T-cell (primary cell): ENCODE measurements around the gene IFNAR1. TPM values are rescaled to one million over a fixed set of nuclear protein-coding genes. Genes with fewer than 3 reads are reported as not detected.

ENCODE experiments used
- ATAC-seq, 4 experiments: fragments of 200-7000 bp in 3 of 4; fragments of 150-1000 bp in 1 of 4; cut with Tn5 transposase; replicated peaks in 1 of 4; 1 replicate in 3 of 4; 2 replicates in 1 of 4; pipeline ENCODE4 v1.10.0; 2021; ENCODE audit warnings: moderate library complexity in 3 of 4, mild to moderate bottlenecking in 2 of 4, moderate number of reproducible peaks in 1 of 4
- CTCF ChIA-PET, 2 donors: fragments of 300-600 bp; sonication (Branson Sonifier 250); formaldehyde crosslinking; loops; one replicate each; lab custom pipeline; 2022; ENCODE audit warnings: antibody characterized with exemption in 2 of 2; lab: Charles Lee
- POLR2A ChIA-PET, 2 donors: fragments of 300-600 bp; sonication (Branson Sonifier 250); formaldehyde crosslinking; loops; one replicate each; lab custom pipeline; 2022; ENCODE audit warnings: antibody characterized with exemption in 2 of 2; lab: Charles Lee
- DNase-seq, 35 experiments: peaks; one replicate each; pipeline versions ENCODE4 v3.0.0 to v3.0.0-alpha.2; 2013 to 2023
- H3K27ac ChIP-seq: one replicate; pipeline ENCODE4 v1.5.1; 2013; ENCODE audit warnings: low read length
- H3K27me3 ChIP-seq, 2 experiments: replicated peaks in 1 of 2; 1 replicate in 1 of 2; 2 replicates in 1 of 2; pipeline versions ENCODE4 v1.6.1 to v1.7.0; 2013; ENCODE audit warnings: low read length in 1 of 2, mixed read lengths in 1 of 2; ENCODE audit not compliant: control insufficient read depth in 2 of 2, insufficient read depth in 2 of 2; ENCODE audit errors: extremely low read depth in 1 of 2
- H3K36me3 ChIP-seq, 2 donors: 1 replicate in 1 of 2; 2 replicates in 1 of 2; pipeline versions ENCODE4 v1.6.1 to v1.7.0; 2013; ENCODE audit warnings: low read length in 1 of 2; ENCODE audit not compliant: control insufficient read depth in 2 of 2, insufficient read depth in 1 of 2; ENCODE audit errors: extremely low read depth in 1 of 2
- H3K4me1 ChIP-seq, 2 experiments: 1 replicate in 1 of 2; 2 replicates in 1 of 2; pipeline versions ENCODE4 v1.6.1 to v1.7.0; 2013; ENCODE audit warnings: low read length in 2 of 2, mixed read lengths in 1 of 2; ENCODE audit not compliant: insufficient read depth in 2 of 2, control insufficient read depth in 1 of 2; ENCODE audit errors: extremely low read depth in 1 of 2
- H3K4me3 ChIP-seq, 2 donors: 1 replicate in 1 of 2; 2 replicates in 1 of 2; pipeline versions ENCODE4 v1.5.1 to v1.7.0; 2013; ENCODE audit warnings: mild to moderate bottlenecking in 2 of 2, low read length in 1 of 2, moderate library complexity in 1 of 2; ENCODE audit not compliant: control insufficient read depth in 1 of 2; ENCODE audit errors: extremely low read depth in 1 of 2
- H3K9me3 ChIP-seq: 2 replicates; pipeline ENCODE4 v1.7.0; 2013
- H3K27ac Mint-ChIP-seq, 2 donors: one replicate each; pipeline ENCODE4 v1.8.0; 2020 to 2021; ENCODE audit warnings: mild to moderate bottlenecking in 2 of 2, mixed read lengths in 2 of 2
- H3K27me3 Mint-ChIP-seq, 2 donors: one replicate each; pipeline ENCODE4 v1.8.0; 2021 to 2022; ENCODE audit warnings: mixed read lengths in 2 of 2
- H3K36me3 Mint-ChIP-seq: one replicate; pipeline ENCODE4 v1.8.0; 2021; ENCODE audit warnings: mixed read lengths
- H3K4me1 Mint-ChIP-seq, 3 donors: one replicate each; pipeline ENCODE4 v1.8.0; 2020 to 2022; ENCODE audit warnings: mixed read lengths in 3 of 3, mild to moderate bottlenecking in 1 of 3
- H3K4me3 Mint-ChIP-seq, 3 donors: one replicate each; pipeline ENCODE4 v1.8.0; 2020 to 2022; ENCODE audit warnings: mild to moderate bottlenecking in 3 of 3, mixed read lengths in 3 of 3, moderate library complexity in 3 of 3
- H3K9me3 Mint-ChIP-seq, 3 donors: one replicate each; pipeline ENCODE4 v1.8.0; 2020 to 2022; ENCODE audit warnings: mixed read lengths in 3 of 3
- WGBS: methylation state at CpG from one replicate; pipeline ENCODE4 v1.1.5; 2013; ENCODE audit warnings: missing lambda C conversion rate; ENCODE audit not compliant: insufficient coverage; 5-methylcytosine and 5-hydroxymethylcytosine counted together
- total RNA-seq, 35 experiments: library from RNA in 6 of 35; stranded (reverse) in 6 of 35; fragments of 120-200 nt in 1 of 35; gene quantifications; one replicate each; pipeline versions ENCODE4 v1.2.1 to v1.2.4 and lab custom pipeline; 2013 to 2026

Gene IFNAR1
- total RNA-seq, 5 donors from 2014 or later (not counting 1 experiment from before 2014, with no cell fraction given) = 22.1 to 51.1 (median 45.6) TPM

GRCh38 chr21:33383056-33383888, 58.5 kb downstream of the IFNAR1 start:
- 0% methylated on average over 11 of the region's 20 CpGs for WGBS
- ATAC-seq = peak; percentile 46 to 57 (median 50)
- POLR2A ChIA-PET = interaction anchor here in 1 of 2 donors (0.6 kb wide), 1 partner anchor 68 kb away, joined by 4 read pairs; no protein-coding TSS in a partner anchor
- H3K4me3 Mint-ChIP-seq = peak overlapping the region; percentile 71 to 84 (median 76)
- H3K4me1 Mint-ChIP-seq = peaks cover 59 to 74% (median 63%) of the 10 kb centered on the region in 3 donors
- no peaks in the 10 kb centered on the region for H3K36me3 ChIP-seq
- DNase-seq = peak; percentile 32 to 82 (median 48)
- H3K27ac ChIP-seq = peak overlapping the region; percentile 36
- no peaks in the 10 kb centered on the region for H3K9me3 ChIP-seq
- H3K27me3 Mint-ChIP-seq = peaks cover 0 to 4% of the 10 kb centered on the region in 2 donors
- H3K9me3 Mint-ChIP-seq = no peaks in the 10 kb centered on the region
- CTCF ChIA-PET = interaction anchor here in 1 of 2 donors (1.7 kb wide), 1 partner anchor 183 kb away, joined by 8 read pairs; no protein-coding TSS in a partner anchor
- peak overlapping the region; percentile 27 to 52 for H3K4me3 ChIP-seq
- H3K4me1 ChIP-seq = peaks cover 45 to 62% of the 10 kb centered on the region in 2 experiments
- H3K27ac Mint-ChIP-seq = peak overlapping the region; percentile 58 to 94
- peaks cover 0 to 38% of the 10 kb centered on the region in 2 experiments for H3K27me3 ChIP-seq
- H3K36me3 Mint-ChIP-seq = no peaks in the 10 kb centered on the region

- peaks cover 0 to 39% of the 10 kb centered on the region in 2 experiments for H3K27me3 ChIP-seq
- Mint-ChIP-seq H3K27me3 (peaks cover 0 to 7% of the 10 kb centered on the region in 2 donors), H3K27ac (peak overlapping the region; percentile 79 to 84), H3K9me3 (no peaks in the 10 kb centered on the region), H3K4me3 (peak overlapping the region; percentile 54 to 84 (median 71)), H3K36me3 (no peaks in the 10 kb centered on the region), H3K4me1 (peaks cover 57 to 65% (median 60%) of the 10 kb centered on the region in 3 donors)
- H3K4me3 ChIP-seq = peak overlapping the region; percentile 8 to 25
- ATAC-seq = peak; percentile 38 to 79 (median 52)
- H3K27ac ChIP-seq = peak overlapping the region; percentile 48
- no peaks in the 10 kb centered on the region for H3K9me3 ChIP-seq
- ChIA-PET POLR2A (interaction anchor here (0.5 to 1.5 kb wide), 7 partner anchors 22 to 776 kb away, joined by 3 to 13 read pairs (median 3); no protein-coding TSS in a partner anchor), CTCF (interaction anchor here (0.6 to 2.1 kb wide), 12 partner anchors 18 to 445 kb away, joined by 3 to 21 read pairs (median 6); partner anchors contain the start of gene IFNAR1 (in 1 of the 2))
- no peaks in the 10 kb centered on the region for H3K36me3 ChIP-seq
- whole genome bisulfite sequencing = 73% methylated on average over 3 of the region's 17 CpGs
- peaks cover 41 to 56% of the 10 kb centered on the region in 2 experiments for H3K4me1 ChIP-seq
- peak in 23 of 35 experiments; percentile 18 to 81 (median 39) for DNase-seq
Measured at GRCh38 chr21:33384841-33385331, 60.1 kb downstream of the IFNAR1 start.

- Mint-ChIP-seq H3K4me3 (no peak overlapping the region), H3K27me3 (peaks cover 0 to 7% of the 10 kb centered on the region in 2 donors), H3K4me1 (peaks cover 43 to 51% (median 46%) of the 10 kb centered on the region in 3 donors), H3K9me3 (no peaks in the 10 kb centered on the region), H3K36me3 (no peaks in the 10 kb centered on the region), H3K27ac (no peak overlapping the region)
- H3K4me1 ChIP-seq = peaks cover 31 to 42% of the 10 kb centered on the region in 2 experiments
- no peaks in the 10 kb centered on the region for H3K9me3 ChIP-seq
- peaks cover 0 to 51% of the 10 kb centered on the region in 2 experiments for H3K27me3 ChIP-seq
- no peak for ATAC-seq
- ChIA-PET CTCF (interaction anchor here (1.0 to 2.1 kb wide), 6 partner anchors 24 to 189 kb away, joined by 3 to 21 read pairs (median 4); no protein-coding TSS in a partner anchor), POLR2A (interaction anchor here (0.6 to 1.5 kb wide), 3 partner anchors 24 to 58 kb away, joined by 3 to 9 read pairs (median 5); no protein-coding TSS in a partner anchor)
- DNase-seq = no peak
- 71% methylated on average over 1 of the region's 6 CpGs for WGBS
- H3K36me3 ChIP-seq = no peaks in the 10 kb centered on the region
- H3K27ac ChIP-seq = no peak overlapping the region
- H3K4me3 ChIP-seq = no peak overlapping the region
Measured at GRCh38 chr21:33386222-33386784, 61.5 kb downstream of the IFNAR1 start.

- Mint-ChIP-seq H3K27me3 (peaks cover 0 to 10% of the 10 kb centered on the region in 2 donors), H3K4me3 (no peak overlapping the region), H3K4me1 (peaks cover 35 to 41% (median 36%) of the 10 kb centered on the region in 3 donors), H3K27ac (no peak overlapping the region), H3K36me3 (no peaks in the 10 kb centered on the region), H3K9me3 (no peaks in the 10 kb centered on the region)
- Histone ChIP-seq H3K27me3 (peaks cover 0 to 51% of the 10 kb centered on the region in 2 experiments), H3K4me1 (peaks cover 29 to 33% of the 10 kb centered on the region in 2 experiments), H3K27ac (no peak overlapping the region), H3K9me3 (no peaks in the 10 kb centered on the region), H3K4me3 (no peak overlapping the region), H3K36me3 (no peaks in the 10 kb centered on the region)
- WGBS = 93% methylated on average over 6 of the region's 6 CpGs
- ChIA-PET CTCF (interaction anchor here in 1 of 2 donors (1.0 to 1.8 kb wide), 3 partner anchors 26 to 63 kb away, joined by 3 to 5 read pairs (median 3); partner anchors contain the start of gene IFNAR1), POLR2A (interaction anchor here in 1 of 2 donors (1.5 kb wide), 1 partner anchor 25 kb away, joined by 9 read pairs; no protein-coding TSS in a partner anchor)
- DNase-seq (no peak), ATAC-seq (no peak)
Measured at GRCh38 chr21:33387294-33387693, 62.5 kb downstream of the IFNAR1 start.

- H3K4me1 ChIP-seq = peaks cover 22 to 24% of the 10 kb centered on the region in 2 experiments
- no peak overlapping the region for H3K4me3 Mint-ChIP-seq
- no peaks in the 10 kb centered on the region for H3K36me3 Mint-ChIP-seq
- no peak overlapping the region for H3K27ac ChIP-seq
- 100% methylated on average over 1 of the region's 4 CpGs for WGBS
- H3K4me1 Mint-ChIP-seq = peaks cover 26 to 32% (median 27%) of the 10 kb centered on the region in 3 donors
- ChIA-PET POLR2A (interaction anchor here (0.6 to 0.7 kb wide), 3 partner anchors 26 to 202 kb away, joined by 3 to 5 read pairs (median 4); no protein-coding TSS in a partner anchor), CTCF (interaction anchor here in 1 of 2 donors (0.6 to 1.8 kb wide), 2 partner anchors 26 to 57 kb away, joined by 3 to 5 read pairs; no protein-coding TSS in a partner anchor)
- peaks cover 0 to 11% of the 10 kb centered on the region in 2 donors for H3K27me3 Mint-ChIP-seq
- H3K27ac Mint-ChIP-seq = peak overlapping the region in 1 of 2 donors; percentile 50
- no peak for DNase-seq
- ATAC-seq = no peak
- H3K4me3 ChIP-seq = no peak overlapping the region
- no peaks in the 10 kb centered on the region for H3K9me3 ChIP-seq
- peaks cover 0 to 52% of the 10 kb centered on the region in 2 experiments for H3K27me3 ChIP-seq
- no peaks in the 10 kb centered on the region for H3K9me3 Mint-ChIP-seq
- no peaks in the 10 kb centered on the region for H3K36me3 ChIP-seq
Measured at GRCh38 chr21:33388188-33388587, 63.4 kb downstream of the IFNAR1 start.
